Bronchial epithelial cell (primary cell): ENCODE results near the gene U2AF1L4. TPM values are rescaled to one million over a fixed set of nuclear protein-coding genes. Genes with fewer than 3 reads are reported as not detected.

Source experiments
- DNase-seq: peaks from one replicate; pipeline ENCODE4 v3.0.0-alpha.2; 2010; ENCODE audit warnings: low read depth
- FAIRE-seq: peaks from 2 replicates; lab custom pipeline; 2011; peaks lifted over from hg19 to GRCh38; lab: Jason Lieb, UNC
- H3K27me3 ChIP-seq: 2 replicates; pipeline ENCODE4 v1.5.1; 2011; ENCODE audit warnings: low read length; ENCODE audit not compliant: control insufficient read depth, insufficient read depth
- H3K36me3 ChIP-seq: 2 replicates; pipeline ENCODE4 v1.5.1; 2011; ENCODE audit warnings: low read length; ENCODE audit not compliant: control insufficient read depth, insufficient read depth
- H3K4me3 ChIP-seq: 2 replicates; pipeline ENCODE4 v1.5.1; 2011; ENCODE audit warnings: mild to moderate bottlenecking, low read depth, low read length, control low read depth
- total RNA-seq: library from RNA; depleted of rRNA; stranded (reverse); fragments of >200 nt; gene quantifications from 2 replicates; pipeline ENCODE4 v1.2.1, GENCODE V29; 2014
- TF ChIP-seq, protein P1 (sequence below): IDR thresholded peaks from 2 replicates; pipeline ENCODE4 v1.5.1; 2011; ENCODE audit warnings: mild to moderate bottlenecking, moderate library complexity, low read length, control low read depth, inconsistent platforms; ENCODE audit not compliant: insufficient read depth, severe bottlenecking

The U2AF1L4 gene
- total RNA-seq, 1 donor from 2014 or later = 14.7 TPM

DNA sequence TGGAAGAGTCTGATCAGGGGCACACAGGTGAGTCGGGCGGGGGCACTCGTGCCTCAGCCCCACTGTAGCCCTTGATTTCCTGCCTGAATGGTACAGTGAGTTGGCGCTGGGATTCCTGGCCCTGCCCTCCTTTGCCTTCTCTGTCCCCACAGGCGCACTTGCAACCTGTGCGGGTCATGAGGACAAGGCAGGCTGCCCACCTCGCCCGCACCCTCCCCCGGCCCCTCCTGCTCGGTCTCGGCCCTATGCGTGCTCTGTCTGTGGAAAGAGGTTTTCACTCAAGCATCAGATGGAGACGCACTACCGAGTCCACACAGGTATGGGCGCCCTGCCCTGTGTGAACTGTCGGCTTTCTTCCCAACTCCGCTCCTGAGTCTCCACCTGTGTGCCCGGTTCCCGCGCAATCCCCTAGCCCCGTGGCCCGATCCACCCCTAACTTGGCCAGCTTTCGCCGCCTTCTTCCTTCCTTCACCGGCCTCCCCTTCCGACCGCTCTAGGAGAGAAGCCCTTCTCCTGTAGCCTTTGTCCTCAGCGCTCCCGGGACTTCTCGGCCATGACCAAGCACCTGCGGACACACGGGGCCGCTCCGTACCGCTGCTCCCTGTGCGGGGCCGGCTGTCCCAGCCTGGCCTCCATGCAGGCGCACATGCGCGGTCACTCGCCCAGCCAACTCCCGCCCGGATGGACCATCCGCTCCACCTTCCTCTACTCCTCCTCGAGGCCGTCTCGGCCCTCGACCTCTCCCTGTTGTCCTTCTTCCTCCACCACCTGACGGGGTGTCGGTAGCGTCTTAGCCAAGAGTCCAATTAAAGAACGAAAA lies 29.0 kb downstream of the U2AF1L4 start:
- no peaks in the 10 kb centered on the region for H3K27me3 ChIP-seq

GRCh38 chr19:35715355-35715809 lies 29.8 kb downstream of the U2AF1L4 start:
- FAIRE-seq (no peak), DNase-seq (no peak)
- Histone ChIP-seq H3K4me3 (no peak overlapping the region), H3K27me3 (no peaks in the 10 kb centered on the region), H3K36me3 (peaks cover 1% of the 10 kb centered on the region)
- TF ChIP-seq, protein P1, sequence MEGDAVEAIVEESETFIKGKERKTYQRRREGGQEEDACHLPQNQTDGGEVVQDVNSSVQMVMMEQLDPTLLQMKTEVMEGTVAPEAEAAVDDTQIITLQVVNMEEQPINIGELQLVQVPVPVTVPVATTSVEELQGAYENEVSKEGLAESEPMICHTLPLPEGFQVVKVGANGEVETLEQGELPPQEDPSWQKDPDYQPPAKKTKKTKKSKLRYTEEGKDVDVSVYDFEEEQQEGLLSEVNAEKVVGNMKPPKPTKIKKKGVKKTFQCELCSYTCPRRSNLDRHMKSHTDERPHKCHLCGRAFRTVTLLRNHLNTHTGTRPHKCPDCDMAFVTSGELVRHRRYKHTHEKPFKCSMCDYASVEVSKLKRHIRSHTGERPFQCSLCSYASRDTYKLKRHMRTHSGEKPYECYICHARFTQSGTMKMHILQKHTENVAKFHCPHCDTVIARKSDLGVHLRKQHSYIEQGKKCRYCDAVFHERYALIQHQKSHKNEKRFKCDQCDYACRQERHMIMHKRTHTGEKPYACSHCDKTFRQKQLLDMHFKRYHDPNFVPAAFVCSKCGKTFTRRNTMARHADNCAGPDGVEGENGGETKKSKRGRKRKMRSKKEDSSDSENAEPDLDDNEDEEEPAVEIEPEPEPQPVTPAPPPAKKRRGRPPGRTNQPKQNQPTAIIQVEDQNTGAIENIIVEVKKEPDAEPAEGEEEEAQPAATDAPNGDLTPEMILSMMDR = no peak

More for the DNA sequence above, 29.0 kb downstream of the U2AF1L4 start:
- Histone ChIP-seq H3K4me3 (peak overlapping the region; percentile 88), H3K36me3 (peaks cover 2% of the 10 kb centered on the region)
- DNase-seq (no peak), FAIRE-seq (no peak)
- TF ChIP-seq, protein P1 = no peak

GRCh38 chr19:35714601-35715354 lies 30.4 kb downstream of the U2AF1L4 start:
- no peaks in the 10 kb centered on the region for H3K27me3 ChIP-seq
- FAIRE-seq (no peak), DNase-seq (no peak)
- TF ChIP-seq, protein P1 = no peak
- no peak overlapping the region for H3K4me3 ChIP-seq
- no peaks in the 10 kb centered on the region for H3K36me3 ChIP-seq

- DNase-seq = no peak
- TF ChIP-seq, protein P1 = no peak
- Histone ChIP-seq H3K4me3 (no peak overlapping the region), H3K36me3 (no peaks in the 10 kb centered on the region), H3K27me3 (no peaks in the 10 kb centered on the region)
- FAIRE-seq = no peak
These were observed 31.2 kb downstream of the U2AF1L4 start for GRCh38 chr19:35713904-35714495.

GRCh38 chr19:35713506-35713850 lies 31.7 kb downstream of the U2AF1L4 start:
- DNase-seq (no peak), FAIRE-seq (no peak)
- Histone ChIP-seq H3K36me3 (no peaks in the 10 kb centered on the region), H3K4me3 (no peak overlapping the region), H3K27me3 (no peaks in the 10 kb centered on the region)
- TF ChIP-seq, protein P1 = no peak
